Transverse colon (tissue), 4 donors: ENCODE data around the gene SLC16A13.

ENCODE experiments used
- CTCF ChIP-seq, 5 experiments: fragments of 200-600 bp in 3 of 5; fragments of 450-650 bp in 2 of 5; sonication (generic) in 3 of 5; IDR thresholded peaks; 1 replicate in 2 of 5; 2 replicates in 3 of 5; pipeline ENCODE4 v1.5.1; 2016 to 2017; ENCODE audit warnings: antibody characterized with exemption in 5 of 5, inconsistent platforms in 3 of 5, mild to moderate bottlenecking in 2 of 5, moderate library complexity in 1 of 5
- EP300 ChIP-seq: sonication (generic); formaldehyde crosslinking; IDR thresholded peaks from one replicate; pipeline ENCODE4 v1.6.1; 2017; ENCODE audit warnings: antibody characterized with exemption, low read depth
- POLR2A ChIP-seq: fragments of 450-650 bp; IDR thresholded peaks from one replicate; pipeline ENCODE4 v1.6.1; 2016; ENCODE audit warnings: antibody characterized with exemption, mild to moderate bottlenecking, moderate library complexity
- POLR2AphosphoS5 ChIP-seq, 3 donors: sonication (generic); formaldehyde crosslinking; IDR thresholded peaks; one replicate each; pipeline ENCODE4 v1.6.1; 2016; ENCODE audit warnings: antibody characterized with exemption in 3 of 3

GRCh38 chr17:7074931-7075330 lies 39.1 kb downstream of the SLC16A13 start:
- TF ChIP-seq CTCF (IDR thresholded peaks at IDR 0.05) (no peak), POLR2AphosphoS5 (IDR thresholded peaks at IDR 0.05) (no peak), EP300 (no peak), POLR2A (no peak)
